Stimulated activated CD4-positive, alpha-beta T cell treated with anti-CD3 and anti-CD28 coated beads, Interleukin-15, amount 100 ng/mL, for 24 hours (primary cell): ENCODE results near the gene RAB33B.
"Not testable (repeated sequence)": the region's sequence is repeated elsewhere in the genome, so short reads cannot be mapped to it uniquely, and the experiment has no call there.

Experiments
- DNase-seq: peaks from one replicate; pipeline ENCODE4 v3.0.0-alpha.2; 2020

RAB33B gene

DNA sequence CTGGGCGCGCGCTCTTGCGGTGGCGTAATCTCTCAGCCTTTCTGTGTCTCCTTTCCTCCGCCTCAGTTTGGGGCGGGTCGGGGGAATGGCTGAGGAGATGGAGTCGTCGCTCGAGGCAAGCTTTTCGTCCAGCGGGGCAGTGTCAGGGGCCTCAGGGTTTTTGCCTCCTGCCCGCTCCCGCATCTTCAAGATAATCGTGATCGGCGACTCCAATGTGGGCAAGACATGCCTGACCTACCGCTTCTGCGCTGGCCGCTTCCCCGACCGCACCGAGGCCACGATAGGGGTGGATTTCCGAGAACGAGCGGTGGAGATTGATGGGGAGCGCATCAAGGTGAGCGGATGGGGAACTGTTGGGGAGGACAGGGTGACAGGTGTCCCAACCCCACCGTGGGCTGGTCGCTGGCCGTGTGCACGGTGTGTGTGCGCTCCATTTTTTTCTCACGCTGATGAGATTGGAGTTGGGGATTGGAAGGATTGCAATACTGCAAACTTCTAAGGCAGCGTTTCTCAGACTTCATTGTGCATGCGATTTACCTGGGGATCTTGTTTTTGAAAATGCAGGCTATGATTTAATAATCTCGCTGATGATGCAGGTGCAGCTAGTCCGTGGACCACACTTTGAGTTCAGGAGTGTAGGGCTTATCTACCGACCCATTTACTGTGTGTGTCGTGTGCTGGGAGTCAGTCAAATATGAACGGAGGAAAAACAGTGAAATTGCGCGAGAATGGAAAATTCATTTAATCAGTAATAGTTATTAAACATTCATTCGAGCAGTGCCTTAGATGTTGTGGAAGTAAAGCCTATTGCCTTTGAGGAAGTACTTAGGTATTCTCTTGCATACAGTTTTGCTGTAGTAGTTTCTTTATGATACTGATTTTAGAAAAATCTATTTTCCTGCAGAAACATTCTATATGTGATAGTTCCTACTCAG lies at the start of gene RAB33B:
Gene RAB33B, plus strand, starts transcription at position 11 of the 935 bp plus-strand sequence. Its CDS starts 75 bp downstream, at position 86.
- DNase-seq, result no peak

DNA sequence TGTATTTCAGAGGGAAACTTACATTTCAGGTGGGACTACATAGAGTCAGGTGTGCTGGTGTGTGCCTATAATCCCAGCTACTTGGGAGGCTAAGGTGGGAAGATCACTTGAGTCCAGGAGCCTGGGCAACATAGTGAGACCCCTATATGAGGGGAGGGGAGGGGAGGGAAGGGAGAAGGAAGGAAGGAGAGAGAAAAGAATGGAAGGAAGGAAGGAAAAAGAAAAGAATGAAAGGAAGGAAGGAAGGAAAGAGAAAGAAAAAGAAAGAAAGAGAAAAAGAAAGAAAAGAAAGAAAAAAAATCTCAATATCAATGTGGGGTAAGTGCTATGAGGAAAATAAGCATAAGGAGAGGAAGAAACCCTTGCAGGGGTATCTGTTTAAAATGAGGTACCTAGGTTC lies 43.6 kb upstream of the RAB33B start:
- no peak for DNase-seq

- not testable (repeated sequence) for DNase-seq
Observed at GRCh38 chr4:139414671-139415210, 39.2 kb upstream of the RAB33B start.

DNA sequence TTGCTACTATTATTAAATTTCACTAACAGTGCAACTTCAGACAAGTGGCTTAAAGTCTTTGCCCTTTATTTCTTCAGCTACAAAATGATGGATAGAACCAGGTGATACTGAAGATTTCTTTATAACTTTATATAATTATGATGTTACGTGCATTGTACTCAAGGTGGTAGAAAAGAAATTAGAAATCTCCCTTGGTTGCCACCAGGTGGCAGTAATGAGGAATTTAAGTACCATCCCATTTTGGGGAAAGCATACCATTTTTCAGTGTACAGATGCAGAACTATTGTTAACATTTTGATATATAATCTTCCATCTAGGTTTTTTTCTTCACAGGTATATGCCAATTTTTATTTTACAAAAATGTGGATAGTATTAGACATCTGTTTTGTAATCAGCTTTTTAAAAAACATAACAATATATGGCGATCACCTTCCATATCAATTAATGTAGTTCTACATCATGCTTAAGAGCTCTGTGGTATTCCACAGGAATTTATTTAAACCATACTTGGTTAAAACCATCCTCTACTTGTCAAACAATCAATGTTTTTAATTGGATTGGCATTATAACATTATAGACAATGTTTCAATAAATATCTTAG lies 37.7 kb upstream of the RAB33B start:
- DNase-seq, result no peak

GRCh38 chr4:139419388-139419914 lies 34.5 kb upstream of the RAB33B start:
- DNase-seq, result no peak

- no peak for DNase-seq
Observed at GRCh38 chr4:139420652-139421051, 33.3 kb upstream of the RAB33B start.

GRCh38 chr4:139436122-139436521 lies 17.8 kb upstream of the RAB33B start:
- no peak for DNase-seq

- DNase-seq, result no peak
Observed at GRCh38 chr4:139438141-139438540, 15.8 kb upstream of the RAB33B start.

DNA sequence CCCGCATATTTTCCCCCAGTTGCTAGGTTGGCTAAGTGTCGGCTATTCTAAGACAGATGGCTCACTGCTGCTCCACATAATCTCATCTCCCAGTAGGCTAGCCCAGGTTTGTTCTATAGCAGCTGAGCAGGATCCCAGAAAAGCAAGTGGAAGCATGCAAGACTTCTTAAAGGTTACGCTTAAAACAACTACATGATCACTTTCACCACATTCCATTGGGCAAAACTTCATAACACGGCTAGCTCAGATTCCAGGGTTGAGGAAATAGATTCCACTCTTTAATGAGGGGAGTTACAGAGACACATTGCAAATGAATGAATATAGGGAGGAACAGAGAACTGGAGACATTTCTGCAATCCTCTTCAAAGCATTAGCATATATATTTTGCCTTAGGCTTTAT lies 12.9 kb upstream of the RAB33B start:
- no peak for DNase-seq

DNA sequence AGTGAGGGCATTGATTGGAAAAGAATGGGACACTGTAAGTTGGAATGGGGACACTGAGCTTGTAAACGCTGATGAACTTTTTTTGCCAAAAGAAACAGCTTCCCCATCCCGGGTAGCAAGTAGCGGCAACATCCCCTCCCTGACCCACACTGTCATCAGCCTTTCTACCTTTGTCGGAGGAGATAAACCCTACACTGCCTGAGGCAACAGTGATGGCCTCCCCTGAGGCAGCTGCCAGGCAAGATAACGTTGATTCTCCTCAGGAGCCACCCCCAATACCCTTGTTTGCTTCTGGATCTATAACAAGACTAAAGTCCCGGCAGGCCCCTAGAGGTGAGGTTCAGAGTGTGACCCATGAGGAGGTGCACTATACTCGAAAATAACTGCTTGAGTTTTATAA lies 10.3 kb upstream of the RAB33B start:
- DNase-seq, result no peak

DNA sequence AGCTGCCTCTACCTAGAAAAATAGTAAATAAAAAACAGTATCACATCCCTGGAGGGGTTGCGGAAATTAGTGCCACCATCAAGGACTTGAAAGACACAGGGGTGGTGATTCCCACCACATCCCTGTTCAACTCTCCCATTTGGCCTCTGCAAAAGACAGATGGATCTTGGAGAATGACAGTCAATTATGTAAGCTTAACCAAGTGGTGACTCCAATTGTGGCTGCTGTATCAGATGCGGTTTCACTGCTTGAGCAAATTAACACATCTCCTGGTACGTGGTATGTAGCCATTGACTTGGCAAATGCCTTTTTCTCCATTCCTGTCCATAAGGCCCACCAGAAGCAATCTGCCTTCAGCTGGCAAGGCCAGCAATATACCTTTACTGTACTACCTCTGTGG lies 9.0 kb upstream of the RAB33B start:
- not testable (repeated sequence) for DNase-seq

DNA sequence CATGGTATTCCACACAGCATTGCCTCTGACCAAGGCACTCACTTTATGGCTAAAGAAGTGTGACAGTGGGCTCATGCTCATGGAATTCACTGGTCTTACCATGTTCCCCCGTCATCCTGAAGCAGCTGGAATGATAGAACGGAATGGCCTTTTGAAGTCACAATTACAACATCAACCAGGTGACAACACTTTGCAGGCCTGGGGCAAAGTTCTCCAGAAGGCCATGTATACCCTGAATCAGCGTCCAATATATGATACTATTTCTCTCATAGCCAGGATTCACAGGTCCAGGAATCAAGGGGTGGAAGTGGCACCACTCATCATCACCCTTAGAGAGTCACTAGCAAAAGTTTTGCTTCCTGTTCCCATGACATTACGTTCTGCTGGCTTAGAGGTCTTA lies 6.8 kb upstream of the RAB33B start:
- DNase-seq, result not testable (repeated sequence)

GRCh38 chr4:139450586-139450985 lies 3.3 kb upstream of the RAB33B start:
- DNase-seq, result no peak

DNA sequence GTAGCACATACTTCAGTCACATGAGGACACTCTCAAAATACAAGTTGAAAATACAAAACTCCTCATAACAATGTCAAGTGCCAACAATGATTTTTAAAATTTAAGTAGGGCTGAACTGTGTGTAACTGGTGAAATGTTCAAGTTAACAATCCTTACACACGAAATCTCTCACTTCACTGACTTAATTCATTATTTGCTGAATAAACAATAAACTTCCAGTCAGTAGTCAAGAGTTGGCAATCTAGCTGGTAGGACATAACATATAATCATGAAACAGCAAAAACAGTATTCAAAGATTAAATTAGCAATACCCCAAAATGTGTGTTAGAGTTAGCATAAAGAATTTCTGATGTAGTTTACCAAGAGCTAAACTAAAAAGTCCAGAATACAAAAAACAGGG lies 1.9 kb upstream of the RAB33B start:
- no peak for DNase-seq

GRCh38 chr4:139453041-139453370 lies 915 bp upstream of the RAB33B start:
- peak; percentile 75 for DNase-seq

GRCh38 chr4:139453371-139454110 lies 380 bp upstream of the RAB33B start:
- DNase-seq, result peak; percentile 98

GRCh38 chr4:139455126-139455538 lies 1.2 kb downstream of the RAB33B start:
- DNase-seq, result no peak

- no peak for DNase-seq
Observed at GRCh38 chr4:139457318-139457717, 3.4 kb downstream of the RAB33B start.

- no peak for DNase-seq
Observed at GRCh38 chr4:139458543-139458942, 4.6 kb downstream of the RAB33B start.

GRCh38 chr4:139458999-139459398 lies 5.1 kb downstream of the RAB33B start:
- DNase-seq, result no peak

DNA sequence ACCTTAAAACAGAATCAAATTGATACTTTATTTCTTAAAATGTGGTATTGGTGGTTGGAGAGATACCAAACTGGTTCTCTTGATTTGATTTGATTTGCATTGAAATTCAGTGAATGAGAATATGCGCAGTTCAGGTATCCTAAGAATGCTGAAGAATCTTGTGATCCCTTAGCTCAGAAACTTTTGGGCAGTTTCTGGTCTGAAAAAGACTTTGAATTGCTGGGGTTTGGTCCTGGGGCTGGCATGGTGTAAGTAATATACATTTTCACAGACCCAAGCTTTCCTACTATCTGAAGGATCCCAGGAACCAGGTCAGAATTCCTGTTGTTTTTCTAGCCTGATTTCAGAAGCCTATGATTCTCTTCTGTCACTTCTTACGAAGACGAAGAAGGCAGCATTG lies 6.6 kb downstream of the RAB33B start:
- no peak for DNase-seq

DNA sequence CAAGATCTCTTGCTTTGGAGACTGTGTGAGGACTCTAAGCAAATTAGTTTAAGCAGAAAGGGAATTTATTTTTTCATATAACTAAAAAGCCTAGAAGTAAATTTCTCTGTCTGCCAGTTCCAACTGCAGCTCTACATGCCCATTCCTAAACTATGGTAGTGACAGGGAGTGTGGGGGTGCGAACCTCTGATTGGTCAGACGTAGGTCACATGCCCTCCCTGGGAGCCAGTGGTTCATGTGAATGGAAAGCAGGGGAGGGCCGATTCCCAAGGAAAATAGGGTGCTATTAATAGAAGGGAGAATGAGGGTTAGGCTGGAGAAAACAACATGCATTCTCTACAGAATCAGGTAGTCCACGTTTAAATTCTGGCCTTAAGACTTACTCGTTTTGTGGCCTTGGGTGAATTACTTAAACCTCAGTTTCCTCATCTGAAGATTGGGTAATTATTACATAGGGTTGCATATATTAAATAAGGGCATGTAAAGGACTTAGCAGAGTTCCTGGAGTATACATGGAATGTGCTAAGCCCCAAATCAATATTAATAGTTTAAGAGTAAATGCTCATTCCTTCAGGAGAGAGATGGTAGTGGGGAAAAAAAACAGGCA lies 7.2 kb downstream of the RAB33B start:
- no peak for DNase-seq

- not testable (repeated sequence) for DNase-seq
Observed at GRCh38 chr4:139464512-139464911, 10.6 kb downstream of the RAB33B start.
